ENCODE data around the gene CGREF1. TPM values are rescaled to one million over a fixed set of nuclear protein-coding genes. Genes with fewer than 3 reads are reported as not detected.

CGREF1 gene
- total RNA-seq, 2 donors from 2014 or later: 1.3 to 3.1 TPM

DNA sequence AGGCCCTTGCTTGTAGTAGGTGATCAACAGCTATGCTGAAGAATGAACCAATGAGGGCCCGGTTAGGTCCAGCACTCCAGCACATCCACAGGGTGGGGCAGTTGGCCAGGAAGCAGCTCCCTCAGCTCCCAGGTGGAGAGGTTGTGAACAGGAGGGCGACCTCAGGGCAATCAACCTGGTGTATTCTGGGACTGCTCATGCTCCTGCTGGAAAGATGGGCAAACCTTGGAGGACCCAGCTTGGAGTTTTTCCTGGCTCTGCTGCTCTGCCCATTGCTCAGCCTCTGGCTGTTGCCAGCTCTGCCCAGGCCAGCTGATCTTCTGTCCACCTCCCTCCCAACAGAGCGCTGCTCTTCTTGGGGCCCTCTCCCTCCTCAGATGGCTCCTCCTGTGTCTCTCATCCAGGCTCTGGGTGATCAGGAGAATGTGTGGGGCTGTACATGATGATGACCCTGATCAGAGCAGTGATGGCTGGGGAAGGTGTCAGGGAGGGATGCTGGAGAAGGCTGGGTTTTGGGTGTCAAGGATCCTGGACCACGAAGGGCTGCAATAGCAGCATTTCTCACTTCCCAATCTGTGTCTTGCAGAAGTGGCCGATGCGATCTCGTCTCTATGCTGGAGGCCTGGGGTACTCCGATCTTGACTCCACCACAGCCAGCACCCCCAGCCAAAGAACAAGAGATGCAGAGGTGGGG is 33.3 kb upstream of the CGREF1 start:
- TF ChIP-seq, protein P1, sequence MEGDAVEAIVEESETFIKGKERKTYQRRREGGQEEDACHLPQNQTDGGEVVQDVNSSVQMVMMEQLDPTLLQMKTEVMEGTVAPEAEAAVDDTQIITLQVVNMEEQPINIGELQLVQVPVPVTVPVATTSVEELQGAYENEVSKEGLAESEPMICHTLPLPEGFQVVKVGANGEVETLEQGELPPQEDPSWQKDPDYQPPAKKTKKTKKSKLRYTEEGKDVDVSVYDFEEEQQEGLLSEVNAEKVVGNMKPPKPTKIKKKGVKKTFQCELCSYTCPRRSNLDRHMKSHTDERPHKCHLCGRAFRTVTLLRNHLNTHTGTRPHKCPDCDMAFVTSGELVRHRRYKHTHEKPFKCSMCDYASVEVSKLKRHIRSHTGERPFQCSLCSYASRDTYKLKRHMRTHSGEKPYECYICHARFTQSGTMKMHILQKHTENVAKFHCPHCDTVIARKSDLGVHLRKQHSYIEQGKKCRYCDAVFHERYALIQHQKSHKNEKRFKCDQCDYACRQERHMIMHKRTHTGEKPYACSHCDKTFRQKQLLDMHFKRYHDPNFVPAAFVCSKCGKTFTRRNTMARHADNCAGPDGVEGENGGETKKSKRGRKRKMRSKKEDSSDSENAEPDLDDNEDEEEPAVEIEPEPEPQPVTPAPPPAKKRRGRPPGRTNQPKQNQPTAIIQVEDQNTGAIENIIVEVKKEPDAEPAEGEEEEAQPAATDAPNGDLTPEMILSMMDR (IDR thresholded peaks at IDR 0.05): no peak
- Histone ChIP-seq H3K27me3 (no peaks in the 10 kb centered on the region), H3K4me1 (no peaks in the 10 kb centered on the region), H3K9me3 (no peaks in the 10 kb centered on the region), H3K36me3 (no peaks in the 10 kb centered on the region), H3K4me3 (no peak overlapping the region), H3K27ac (no peak overlapping the region), H3K9ac (ENCODE audit: low read depth in 2 of 2, low read length in 2 of 2) (no peak overlapping the region)
- intact Hi-C loops (cut with DNase I): no loop called here
- DNase-seq: no peak

DNA sequence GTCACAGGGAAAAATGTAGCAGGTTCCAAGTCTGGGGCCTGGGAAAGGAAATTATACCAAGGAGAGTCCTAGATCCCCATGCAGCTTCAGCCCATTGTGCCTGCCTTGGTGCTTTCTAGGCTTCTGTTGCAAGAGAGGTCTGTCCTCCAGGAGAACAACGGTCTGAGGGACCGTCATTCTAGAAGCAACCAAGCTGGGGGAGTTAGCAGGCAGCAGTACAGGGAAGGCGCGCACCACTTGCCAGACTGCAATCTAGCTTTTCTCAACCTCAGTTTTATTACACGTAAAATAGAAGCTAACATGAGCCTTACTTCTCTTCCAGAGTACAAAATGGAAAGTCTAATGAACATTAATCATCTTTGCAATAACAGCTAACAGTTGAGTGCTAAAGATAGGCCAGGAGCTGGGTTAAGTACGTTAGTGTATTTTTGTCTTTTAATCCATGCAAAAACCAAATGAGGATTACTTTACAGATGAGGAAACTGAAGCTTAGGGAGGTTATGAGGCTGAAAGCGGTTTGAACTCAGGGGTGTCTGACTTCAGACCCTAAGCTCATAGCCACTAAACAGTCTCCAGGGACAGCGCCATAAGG is 31.8 kb upstream of the CGREF1 start:
- Histone ChIP-seq H3K9me3 (no peaks in the 10 kb centered on the region), H3K36me3 (no peaks in the 10 kb centered on the region), H3K4me1 (no peaks in the 10 kb centered on the region), H3K27me3 (no peaks in the 10 kb centered on the region), H3K4me3 (no peak overlapping the region), H3K27ac (no peak overlapping the region), H3K9ac (ENCODE audit: low read depth in 2 of 2, low read length in 2 of 2) (no peak overlapping the region)
- intact Hi-C loops (cut with DNase I): no loop called here
- DNase-seq: no peak
- TF ChIP-seq, protein P1 (IDR thresholded peaks at IDR 0.05): no peak

GRCh38 chr2:27149570-27150405 is 30.9 kb upstream of the CGREF1 start:
- intact Hi-C loops (cut with DNase I): no loop called here
- H3K27ac ChIP-seq: no peak overlapping the region
- DNase-seq: no peak
- no peak overlapping the region for H3K4me3 ChIP-seq
- H3K36me3 ChIP-seq: no peaks in the 10 kb centered on the region
- TF ChIP-seq, protein P1 (IDR thresholded peaks at IDR 0.05): no peak
- no peak overlapping the region for H3K9ac ChIP-seq (ENCODE audit: low read depth in 2 of 2, low read length in 2 of 2)
- H3K27me3 ChIP-seq: no peaks in the 10 kb centered on the region
- H3K9me3 ChIP-seq: no peaks in the 10 kb centered on the region
- H3K4me1 ChIP-seq: no peaks in the 10 kb centered on the region

GRCh38 chr2:27148801-27149439 is 30.0 kb upstream of the CGREF1 start, which contains the start of gene TCF23:
TCF23 (plus strand) TSS chr2:27149004; CDS start chr2:27149134, 130 bp downstream.
- no peaks in the 10 kb centered on the region for H3K9me3 ChIP-seq
- no peak within 1 kb of the TSS for H3K4me3 ChIP-seq
- no peak within 1 kb of the TSS for H3K9ac ChIP-seq (ENCODE audit: low read depth in 2 of 2, low read length in 2 of 2)
- TF ChIP-seq, protein P1 (IDR thresholded peaks at IDR 0.05): no peak
- H3K27me3 ChIP-seq: no peaks in the 10 kb centered on the region
- intact Hi-C loops (cut with DNase I): no loop called here
- H3K4me1 ChIP-seq: no peaks in the 10 kb centered on the region
- DNase-seq: no peak
- H3K36me3 ChIP-seq: no peaks in the 10 kb centered on the region
- no peak within 1 kb of the TSS for H3K27ac ChIP-seq

GRCh38 chr2:27147935-27148334 is 29.0 kb upstream of the CGREF1 start:
- H3K4me1 ChIP-seq: no peaks in the 10 kb centered on the region
- intact Hi-C loops (cut with DNase I): no loop called here
- H3K27me3 ChIP-seq: no peaks in the 10 kb centered on the region
- TF ChIP-seq, protein P1 (IDR thresholded peaks at IDR 0.05): no peak
- H3K27ac ChIP-seq: no peak overlapping the region
- DNase-seq: no peak
- H3K9ac ChIP-seq (ENCODE audit: low read depth in 2 of 2, low read length in 2 of 2): no peak overlapping the region
- no peak overlapping the region for H3K4me3 ChIP-seq
- H3K9me3 ChIP-seq: no peaks in the 10 kb centered on the region
- H3K36me3 ChIP-seq: no peaks in the 10 kb centered on the region

Data from colonic mucosa (tissue), 4 donors.